ENCODE results near the gene MTCL1.

The MTCL1 gene

GRCh38 chr18:8685141-8685913 lies 20.0 kb upstream of the MTCL1 start:
- Histone ChIP-seq H3K9ac (ENCODE audit: low read depth, low read length, poor library complexity) (no peak overlapping the region), H3K4ac (ENCODE audit: low read length) (no peak overlapping the region), H2BK12ac (ENCODE audit: low read length) (no peak overlapping the region), H3K27ac (replicated peaks; ENCODE audit: low read length) (peak overlapping the region; percentile 21), H2BK5ac (ENCODE audit: low read length) (no peak overlapping the region), H4K91ac (ENCODE audit: low read depth, low read length, poor library complexity) (no peak overlapping the region), H2BK120ac (ENCODE audit: low read depth, low read length) (no peak overlapping the region), H2BK15ac (ENCODE audit: low read length) (no peak overlapping the region), H3K36me3 (replicated peaks in 1 of 2; ENCODE audit: control insufficient read depth in 2 of 2, insufficient read depth in 2 of 2, low read length in 2 of 2) (no peaks in the 10 kb centered on the region), H4K8ac (ENCODE audit: low read depth, low read length) (no peak overlapping the region), H3K4me1 (ENCODE audit: control insufficient read depth in 2 of 2, insufficient read depth in 1 of 2, low read depth in 1 of 2, low read length in 2 of 2) (peaks cover 13 to 16% of the 10 kb centered on the region in 2 donors), H3K18ac (ENCODE audit: low read length) (peak overlapping the region; percentile 54), H3K9me3 (replicated peaks in 1 of 2; ENCODE audit: control insufficient read depth in 2 of 2, insufficient read depth in 1 of 2, low read depth in 1 of 2, low read length in 2 of 2) (peaks cover 0 to 3% of the 10 kb centered on the region in 2 donors), H3K4me2 (ENCODE audit: insufficient read depth, low read length, poor library complexity, severe bottlenecking) (no peak overlapping the region), H3K79me1 (ENCODE audit: low read depth, low read length) (no peaks in the 10 kb centered on the region), H3K27me3 (ENCODE audit: control insufficient read depth in 3 of 3, insufficient read depth in 3 of 3, low read depth in 1 of 3, low read length in 3 of 3) (no peaks in the 10 kb centered on the region), H3K4me3 (ENCODE audit: low read length in 2 of 2) (no peak overlapping the region), H2AK5ac (ENCODE audit: low read depth, low read length) (no peak overlapping the region), H3K23ac (ENCODE audit: low read depth, low read length, poor library complexity) (no peak overlapping the region), H2AFZ (ENCODE audit: low read length) (peak overlapping the region; percentile 87), H3K14ac (ENCODE audit: low read length) (no peak overlapping the region)
- DNase-seq (ENCODE audit: low spot score) = no peak
- no CpG with 5 or more reads among the region's 13 CpGs for WGBS, 2 donors (ENCODE audit: extremely low coverage in 2 of 2, insufficient read length in 2 of 2, insufficient replicate concordance in 1 of 2)

GRCh38 chr18:8685914-8686216 lies 19.5 kb upstream of the MTCL1 start:
- Histone ChIP-seq H3K4me3 (ENCODE audit: low read length in 2 of 2) (no peak overlapping the region), H2AFZ (ENCODE audit: low read length) (peak overlapping the region; percentile 87), H2BK15ac (ENCODE audit: low read length) (no peak overlapping the region), H2BK5ac (ENCODE audit: low read length) (no peak overlapping the region), H3K27me3 (ENCODE audit: control insufficient read depth in 3 of 3, insufficient read depth in 3 of 3, low read depth in 1 of 3, low read length in 3 of 3) (no peaks in the 10 kb centered on the region), H3K14ac (ENCODE audit: low read length) (no peak overlapping the region), H3K18ac (ENCODE audit: low read length) (no peak overlapping the region), H3K4me2 (ENCODE audit: insufficient read depth, low read length, poor library complexity, severe bottlenecking) (no peak overlapping the region), H3K9me3 (replicated peaks in 1 of 2; ENCODE audit: control insufficient read depth in 2 of 2, insufficient read depth in 1 of 2, low read depth in 1 of 2, low read length in 2 of 2) (peaks cover 0 to 3% of the 10 kb centered on the region in 2 donors), H3K79me1 (ENCODE audit: low read depth, low read length) (no peaks in the 10 kb centered on the region), H3K36me3 (replicated peaks in 1 of 2; ENCODE audit: control insufficient read depth in 2 of 2, insufficient read depth in 2 of 2, low read length in 2 of 2) (no peaks in the 10 kb centered on the region), H2BK120ac (ENCODE audit: low read depth, low read length) (no peak overlapping the region), H2BK12ac (ENCODE audit: low read length) (no peak overlapping the region), H3K4me1 (ENCODE audit: control insufficient read depth in 2 of 2, insufficient read depth in 1 of 2, low read depth in 1 of 2, low read length in 2 of 2) (peaks cover 13 to 16% of the 10 kb centered on the region in 2 donors), H3K9ac (ENCODE audit: low read depth, low read length, poor library complexity) (no peak overlapping the region), H4K8ac (ENCODE audit: low read depth, low read length) (no peak overlapping the region), H3K4ac (ENCODE audit: low read length) (no peak overlapping the region), H3K27ac (replicated peaks; ENCODE audit: low read length) (no peak overlapping the region), H2AK5ac (ENCODE audit: low read depth, low read length) (no peak overlapping the region), H4K91ac (ENCODE audit: low read depth, low read length, poor library complexity) (no peak overlapping the region), H3K23ac (ENCODE audit: low read depth, low read length, poor library complexity) (no peak overlapping the region)
- no CpG with 5 or more reads among the region's 8 CpGs for WGBS, 2 donors (ENCODE audit: extremely low coverage in 2 of 2, insufficient read length in 2 of 2, insufficient replicate concordance in 1 of 2)
- DNase-seq (ENCODE audit: low spot score) = no peak

GRCh38 chr18:8686611-8687010 lies 18.7 kb upstream of the MTCL1 start:
- Histone ChIP-seq H3K4me1 (ENCODE audit: control insufficient read depth in 2 of 2, insufficient read depth in 1 of 2, low read depth in 1 of 2, low read length in 2 of 2) (peaks cover 13 to 16% of the 10 kb centered on the region in 2 donors), H3K9me3 (replicated peaks in 1 of 2; ENCODE audit: control insufficient read depth in 2 of 2, insufficient read depth in 1 of 2, low read depth in 1 of 2, low read length in 2 of 2) (peaks cover 0 to 3% of the 10 kb centered on the region in 2 donors), H3K79me1 (ENCODE audit: low read depth, low read length) (no peaks in the 10 kb centered on the region), H3K4me3 (ENCODE audit: low read length in 2 of 2) (no peak overlapping the region), H2BK12ac (ENCODE audit: low read length) (no peak overlapping the region), H3K4ac (ENCODE audit: low read length) (no peak overlapping the region), H3K23ac (ENCODE audit: low read depth, low read length, poor library complexity) (no peak overlapping the region), H3K18ac (ENCODE audit: low read length) (no peak overlapping the region), H3K27me3 (ENCODE audit: control insufficient read depth in 3 of 3, insufficient read depth in 3 of 3, low read depth in 1 of 3, low read length in 3 of 3) (no peaks in the 10 kb centered on the region), H2BK15ac (ENCODE audit: low read length) (no peak overlapping the region), H2BK120ac (ENCODE audit: low read depth, low read length) (no peak overlapping the region), H2BK5ac (ENCODE audit: low read length) (no peak overlapping the region), H4K8ac (ENCODE audit: low read depth, low read length) (no peak overlapping the region), H3K9ac (ENCODE audit: low read depth, low read length, poor library complexity) (no peak overlapping the region), H3K14ac (ENCODE audit: low read length) (no peak overlapping the region), H3K4me2 (ENCODE audit: insufficient read depth, low read length, poor library complexity, severe bottlenecking) (no peak overlapping the region), H2AK5ac (ENCODE audit: low read depth, low read length) (no peak overlapping the region), H3K27ac (replicated peaks; ENCODE audit: low read length) (no peak overlapping the region), H4K91ac (ENCODE audit: low read depth, low read length, poor library complexity) (no peak overlapping the region), H2AFZ (ENCODE audit: low read length) (no peak overlapping the region), H3K36me3 (replicated peaks in 1 of 2; ENCODE audit: control insufficient read depth in 2 of 2, insufficient read depth in 2 of 2, low read length in 2 of 2) (no peaks in the 10 kb centered on the region)
- DNase-seq (ENCODE audit: low spot score) = no peak
- no CpG with 5 or more reads among the region's 6 CpGs for WGBS, 2 donors (ENCODE audit: extremely low coverage in 2 of 2, insufficient read length in 2 of 2, insufficient replicate concordance in 1 of 2)

- no peak overlapping the region for H4K8ac ChIP-seq (ENCODE audit: low read depth, low read length)
- H3K9me3 ChIP-seq (replicated peaks in 1 of 2; ENCODE audit: control insufficient read depth in 2 of 2, insufficient read depth in 1 of 2, low read depth in 1 of 2, low read length in 2 of 2) = peaks cover 0 to 3% of the 10 kb centered on the region in 2 donors
- no peak overlapping the region for H2BK120ac ChIP-seq (ENCODE audit: low read depth, low read length)
- H3K18ac ChIP-seq (ENCODE audit: low read length) = no peak overlapping the region
- peak overlapping the region; percentile 21 for H2AFZ ChIP-seq (ENCODE audit: low read length)
- H3K4ac ChIP-seq (ENCODE audit: low read length) = no peak overlapping the region
- H2BK15ac ChIP-seq (ENCODE audit: low read length) = no peak overlapping the region
- no peak overlapping the region for H4K91ac ChIP-seq (ENCODE audit: low read depth, low read length, poor library complexity)
- no CpG with 5 or more reads among the region's 8 CpGs for WGBS, 2 donors (ENCODE audit: extremely low coverage in 2 of 2, insufficient read length in 2 of 2, insufficient replicate concordance in 1 of 2)
- H3K4me1 ChIP-seq (ENCODE audit: control insufficient read depth in 2 of 2, insufficient read depth in 1 of 2, low read depth in 1 of 2, low read length in 2 of 2) = peaks cover 13 to 16% of the 10 kb centered on the region in 2 donors
- H2BK5ac ChIP-seq (ENCODE audit: low read length) = no peak overlapping the region
- H3K4me2 ChIP-seq (ENCODE audit: insufficient read depth, low read length, poor library complexity, severe bottlenecking) = no peak overlapping the region
- H3K4me3 ChIP-seq (ENCODE audit: low read length in 2 of 2) = no peak overlapping the region
- no peak overlapping the region for H3K23ac ChIP-seq (ENCODE audit: low read depth, low read length, poor library complexity)
- no peak overlapping the region for H2AK5ac ChIP-seq (ENCODE audit: low read depth, low read length)
- no peak for DNase-seq (ENCODE audit: low spot score)
- H3K14ac ChIP-seq (ENCODE audit: low read length) = no peak overlapping the region
- H3K27ac ChIP-seq (replicated peaks; ENCODE audit: low read length) = no peak overlapping the region
- no peaks in the 10 kb centered on the region for H3K36me3 ChIP-seq (replicated peaks in 1 of 2; ENCODE audit: control insufficient read depth in 2 of 2, insufficient read depth in 2 of 2, low read length in 2 of 2)
- no peaks in the 10 kb centered on the region for H3K27me3 ChIP-seq (ENCODE audit: control insufficient read depth in 3 of 3, insufficient read depth in 3 of 3, low read depth in 1 of 3, low read length in 3 of 3)
- H2BK12ac ChIP-seq (ENCODE audit: low read length) = no peak overlapping the region
- no peak overlapping the region for H3K9ac ChIP-seq (ENCODE audit: low read depth, low read length, poor library complexity)
- H3K79me1 ChIP-seq (ENCODE audit: low read depth, low read length) = no peaks in the 10 kb centered on the region
Observed at GRCh38 chr18:8688216-8688800, 17.0 kb upstream of the MTCL1 start.

All from neuronal stem cell (in vitro differentiated cells).